ENCODE results near the gene UBAP1L.

The UBAP1L gene

DNA sequence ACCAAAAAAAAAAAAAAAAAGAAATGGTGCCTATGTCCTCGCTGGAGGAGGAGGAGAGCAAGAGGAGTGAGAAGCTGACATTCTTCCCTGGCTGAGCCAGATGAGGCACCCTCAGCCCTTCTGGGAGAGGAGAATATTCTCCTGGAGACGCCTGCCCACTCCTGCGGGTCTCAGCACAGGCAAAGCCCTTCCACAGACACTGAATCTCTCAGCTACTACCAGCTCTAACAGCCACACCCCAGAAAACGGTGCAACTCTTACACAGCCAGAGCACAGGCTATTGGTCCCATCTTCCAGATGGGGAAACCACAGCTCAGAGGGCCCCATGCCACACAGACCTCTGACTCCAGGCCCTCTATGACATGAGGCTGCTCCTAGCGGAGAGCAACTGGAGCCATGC lies 52.9 kb downstream of the UBAP1L start:
- Histone ChIP-seq H3K4me1 (ENCODE audit: insufficient read depth, low read length) (peaks cover 19% of the 10 kb centered on the region), H3K27me3 (ENCODE audit: insufficient read depth, low read length) (no peaks in the 10 kb centered on the region), H3K4me3 (ENCODE audit: low read length) (no peak overlapping the region), H3K27ac (ENCODE audit: low read depth, low read length) (no peak overlapping the region), H3K9me3 (ENCODE audit: insufficient read depth, low read depth, low read length) (no peaks in the 10 kb centered on the region), H3K36me3 (ENCODE audit: insufficient read depth, low read length) (peaks cover 4% of the 10 kb centered on the region; the same call in 1 of the 2 replicates), H3K9ac (ENCODE audit: low read depth, low read length) (no peak overlapping the region)
- WGBS: 89% methylated on average over 5 of the region's 5 CpGs

DNA sequence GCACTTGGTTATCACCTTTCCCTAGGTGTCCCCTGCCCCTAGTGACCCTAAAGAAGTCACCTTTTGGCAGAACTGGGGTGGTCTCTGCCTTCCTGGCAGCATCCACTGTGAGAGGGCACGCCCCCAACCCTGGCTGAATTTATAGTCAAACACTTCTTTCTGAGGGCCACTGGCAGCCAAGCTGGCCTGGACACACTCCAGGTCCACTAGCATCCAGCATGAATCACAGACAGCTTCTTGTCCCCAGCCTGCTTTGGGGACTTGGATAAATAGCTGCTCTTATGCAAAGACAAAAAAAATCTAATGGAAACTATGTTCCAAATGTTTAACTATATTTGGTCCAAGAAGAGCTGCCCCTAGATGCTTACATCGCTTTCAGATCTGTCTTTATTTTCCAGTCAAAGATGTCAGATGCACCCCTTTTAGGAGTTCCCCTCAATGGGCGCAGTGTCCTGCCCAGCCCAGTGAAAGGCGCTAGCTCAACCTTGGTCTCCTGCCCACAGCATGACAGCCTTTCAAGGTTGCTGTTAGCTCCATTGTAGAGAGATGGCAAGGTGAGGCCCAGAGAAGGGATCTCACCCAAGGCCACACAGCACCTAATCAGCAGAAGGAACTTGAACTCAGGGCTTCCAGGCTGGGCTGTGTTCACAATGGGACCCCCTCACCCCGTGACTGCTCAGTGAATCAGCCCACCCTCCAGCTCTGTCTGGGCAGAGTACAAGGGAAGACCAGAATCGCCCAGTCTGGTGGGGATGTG lies 54.2 kb downstream of the UBAP1L start:
- Histone ChIP-seq H3K27me3 (ENCODE audit: insufficient read depth, low read length) (no peaks in the 10 kb centered on the region), H3K27ac (ENCODE audit: low read depth, low read length) (no peak overlapping the region), H3K36me3 (ENCODE audit: insufficient read depth, low read length) (peaks cover 4% of the 10 kb centered on the region; the same call in 1 of the 2 replicates), H3K9ac (ENCODE audit: low read depth, low read length) (no peak overlapping the region), H3K9me3 (ENCODE audit: insufficient read depth, low read depth, low read length) (no peaks in the 10 kb centered on the region), H3K4me1 (ENCODE audit: insufficient read depth, low read length) (peaks cover 8% of the 10 kb centered on the region; the same call in 1 of the 2 replicates), H3K4me3 (ENCODE audit: low read length) (no peak overlapping the region)
- 95% methylated on average over 6 of the region's 6 CpGs for WGBS

DNA sequence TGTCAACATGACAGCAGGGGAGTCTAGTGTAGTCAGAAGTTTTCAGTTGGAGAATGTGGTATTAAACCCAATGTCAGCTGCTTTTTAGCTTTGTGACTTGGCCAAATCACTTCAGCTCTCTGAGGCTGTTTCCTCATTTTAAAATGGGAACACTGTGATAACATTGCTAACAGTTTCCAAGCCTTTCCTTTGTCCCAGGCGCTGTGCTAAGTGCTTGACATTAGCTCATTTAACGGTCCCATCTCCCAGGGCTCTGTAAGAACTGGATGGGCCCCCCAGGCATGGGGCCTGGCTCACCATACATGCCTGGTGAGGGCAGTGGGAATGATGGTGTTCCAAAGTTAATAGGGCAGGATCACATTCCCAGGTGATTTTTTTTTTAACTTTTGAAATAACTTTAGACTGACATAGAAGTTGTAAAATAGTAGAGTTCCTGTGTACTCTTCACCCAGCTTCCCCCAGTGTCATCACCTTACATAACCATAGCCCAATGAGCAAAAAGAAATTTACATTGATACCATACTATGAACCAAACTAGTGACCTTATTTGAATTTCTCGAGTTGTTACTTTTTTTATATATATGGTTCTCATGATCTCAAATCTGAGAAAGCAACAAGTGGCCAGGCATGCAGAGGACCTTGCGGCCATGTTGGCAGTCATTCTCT lies 54.9 kb downstream of the UBAP1L start:
- H3K36me3 ChIP-seq (ENCODE audit: insufficient read depth, low read length): peaks cover 4% of the 10 kb centered on the region; the same call in 1 of the 2 replicates
- H3K27me3 ChIP-seq (ENCODE audit: insufficient read depth, low read length): no peaks in the 10 kb centered on the region
- no peak overlapping the region for H3K27ac ChIP-seq (ENCODE audit: low read depth, low read length)
- H3K4me3 ChIP-seq (ENCODE audit: low read length): no peak overlapping the region
- peaks cover 3% of the 10 kb centered on the region; the same call in 1 of the 2 replicates for H3K4me1 ChIP-seq (ENCODE audit: insufficient read depth, low read length)
- no peak overlapping the region for H3K9ac ChIP-seq (ENCODE audit: low read depth, low read length)
- WGBS: 96% methylated on average over 4 of the region's 4 CpGs
- H3K9me3 ChIP-seq (ENCODE audit: insufficient read depth, low read depth, low read length): no peaks in the 10 kb centered on the region

DNA sequence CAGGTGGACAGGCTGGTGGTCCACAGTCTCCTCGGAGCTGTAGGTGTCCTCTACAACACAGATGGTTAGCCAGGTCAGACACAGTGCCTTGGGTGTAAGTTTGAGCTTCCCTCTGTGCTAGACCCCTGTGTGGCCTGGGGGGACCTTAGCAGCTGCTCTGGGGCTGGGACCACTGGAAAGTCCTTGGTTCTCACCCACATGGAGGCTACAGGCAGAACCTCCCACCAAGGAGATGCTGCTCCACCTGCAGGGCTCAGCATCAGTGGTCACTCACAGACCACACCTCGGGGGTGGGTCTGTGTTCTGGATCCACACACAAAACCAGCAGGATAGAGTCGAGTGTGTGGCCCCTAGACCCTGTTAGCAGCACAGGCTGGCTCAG lies 55.6 kb downstream of the UBAP1L start:
- no peaks in the 10 kb centered on the region for H3K4me1 ChIP-seq (ENCODE audit: insufficient read depth, low read length)
- H3K36me3 ChIP-seq (ENCODE audit: insufficient read depth, low read length): peaks cover 4% of the 10 kb centered on the region; the same call in 1 of the 2 replicates
- no peak overlapping the region for H3K9ac ChIP-seq (ENCODE audit: low read depth, low read length)
- H3K27me3 ChIP-seq (ENCODE audit: insufficient read depth, low read length): no peaks in the 10 kb centered on the region
- H3K4me3 ChIP-seq (ENCODE audit: low read length): no peak overlapping the region
- no peaks in the 10 kb centered on the region for H3K9me3 ChIP-seq (ENCODE audit: insufficient read depth, low read depth, low read length)
- 93% methylated on average over 3 of the region's 3 CpGs for WGBS
- no peak overlapping the region for H3K27ac ChIP-seq (ENCODE audit: low read depth, low read length)

DNA sequence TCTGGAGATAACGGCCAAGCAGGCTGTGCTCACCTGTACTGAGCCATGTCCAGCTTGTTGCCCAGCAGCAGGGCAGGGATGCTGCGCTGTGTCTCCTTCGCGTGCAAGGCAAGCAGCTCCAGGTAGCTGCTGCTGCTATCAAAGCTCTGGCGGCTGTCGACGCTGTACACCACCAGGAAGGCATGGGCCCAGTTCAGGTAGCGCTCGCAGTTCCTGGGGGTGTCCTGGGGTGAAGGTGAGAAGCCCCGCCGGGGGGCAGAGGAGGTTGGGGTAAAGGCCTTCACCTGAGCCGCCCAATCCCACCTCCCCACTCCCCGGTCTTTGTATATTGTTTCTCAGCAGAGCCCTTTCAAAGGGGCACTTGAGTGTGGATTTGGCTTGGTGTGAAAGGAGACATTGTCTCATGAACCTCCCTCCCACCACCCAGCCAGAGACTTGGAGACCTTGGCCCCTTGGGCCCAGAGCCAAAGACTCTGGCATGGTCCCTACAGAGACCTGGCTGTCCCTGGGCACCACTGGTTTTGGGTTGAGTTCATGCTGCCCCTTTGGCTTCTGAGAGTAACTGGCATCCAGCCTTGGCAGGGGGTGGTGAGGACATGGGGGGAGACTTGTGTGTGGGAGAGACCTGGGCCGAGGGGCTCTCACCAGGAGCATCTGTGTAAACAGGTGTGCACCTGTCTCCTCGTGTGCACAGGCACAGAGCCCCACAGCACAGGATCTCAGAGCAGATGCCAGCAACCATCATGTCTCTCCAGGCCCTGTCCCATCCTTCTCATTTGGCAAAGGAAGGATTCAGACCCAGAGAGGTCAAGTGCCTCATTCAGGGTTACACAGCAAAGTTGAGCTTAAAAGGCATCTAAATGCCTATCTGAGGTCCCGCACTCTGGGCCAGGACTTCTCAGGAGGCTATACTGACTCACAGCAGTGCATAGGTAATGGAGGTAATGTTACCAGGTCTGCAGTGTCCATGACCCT lies 56.3 kb downstream of the UBAP1L start:
- no peak overlapping the region for H3K4me3 ChIP-seq (ENCODE audit: low read length)
- no peaks in the 10 kb centered on the region for H3K4me1 ChIP-seq (ENCODE audit: insufficient read depth, low read length)
- H3K27ac ChIP-seq (ENCODE audit: low read depth, low read length): no peak overlapping the region
- H3K36me3 ChIP-seq (ENCODE audit: insufficient read depth, low read length): peaks cover 4% of the 10 kb centered on the region; the same call in 1 of the 2 replicates
- no peak overlapping the region for H3K9ac ChIP-seq (ENCODE audit: low read depth, low read length)
- 95% methylated on average over 16 of the region's 16 CpGs for WGBS
- H3K9me3 ChIP-seq (ENCODE audit: insufficient read depth, low read depth, low read length): no peaks in the 10 kb centered on the region
- no peaks in the 10 kb centered on the region for H3K27me3 ChIP-seq (ENCODE audit: insufficient read depth, low read length)

DNA sequence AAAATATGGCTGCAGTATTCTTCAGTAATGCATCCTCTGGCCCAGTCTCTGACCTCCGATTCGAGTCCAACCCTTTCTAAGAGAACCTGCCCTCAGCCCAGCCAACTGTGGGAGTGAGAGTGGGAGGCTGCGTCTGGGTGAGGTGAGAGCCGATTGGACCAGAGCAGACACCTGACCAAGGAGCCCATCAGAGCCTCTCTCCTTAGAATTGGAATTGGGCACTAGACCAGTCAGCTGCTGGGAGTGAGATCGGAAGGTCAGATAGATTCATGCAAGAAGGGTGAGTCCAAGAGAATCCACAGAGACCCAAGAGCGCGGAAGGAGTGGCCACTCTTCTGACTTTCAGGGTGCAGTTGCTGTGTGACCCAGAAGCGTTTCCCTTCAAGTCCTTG lies 57.5 kb downstream of the UBAP1L start:
- Histone ChIP-seq H3K36me3 (ENCODE audit: insufficient read depth, low read length) (peaks cover 4% of the 10 kb centered on the region; the same call in 1 of the 2 replicates), H3K27me3 (ENCODE audit: insufficient read depth, low read length) (no peaks in the 10 kb centered on the region), H3K9ac (ENCODE audit: low read depth, low read length) (no peak overlapping the region), H3K4me3 (ENCODE audit: low read length) (no peak overlapping the region), H3K9me3 (ENCODE audit: insufficient read depth, low read depth, low read length) (no peaks in the 10 kb centered on the region), H3K27ac (ENCODE audit: low read depth, low read length) (no peak overlapping the region), H3K4me1 (ENCODE audit: insufficient read depth, low read length) (no peaks in the 10 kb centered on the region)
- 93% methylated on average over 8 of the region's 8 CpGs for WGBS

DNA sequence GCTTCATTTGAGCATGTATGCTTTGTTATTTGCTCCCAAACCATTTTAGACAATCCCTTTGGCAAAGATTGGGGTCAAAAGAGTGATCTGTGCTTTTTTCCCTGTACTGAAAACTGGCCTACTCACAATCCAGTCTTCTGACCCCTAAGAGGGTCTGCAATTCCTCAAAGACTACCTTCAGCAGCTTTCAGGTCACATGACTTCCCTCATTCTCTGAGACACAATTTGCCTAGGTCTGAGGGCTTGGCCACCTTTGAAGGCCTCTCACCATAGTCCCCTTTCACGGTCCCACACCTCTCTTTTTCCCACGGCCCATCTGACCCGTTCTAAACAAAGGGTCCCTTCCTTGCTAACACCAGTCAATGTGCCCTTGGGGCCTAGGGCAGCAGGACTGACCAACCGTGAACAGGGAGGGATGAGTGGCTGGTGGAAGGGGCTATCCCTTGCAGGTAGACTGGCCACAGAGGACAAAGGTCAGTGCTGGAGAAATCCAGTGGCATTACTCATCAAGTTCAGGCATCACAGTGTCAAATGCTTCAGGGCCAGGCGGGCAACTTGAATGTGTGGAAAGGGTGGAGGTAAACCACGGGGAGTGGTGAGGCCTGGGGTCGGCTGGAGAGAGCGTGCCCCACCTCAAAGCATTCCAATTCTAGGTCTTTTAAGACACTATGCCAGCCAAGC lies 58.0 kb downstream of the UBAP1L start:
- no peaks in the 10 kb centered on the region for H3K9me3 ChIP-seq (ENCODE audit: insufficient read depth, low read depth, low read length)
- 85% methylated on average over 8 of the region's 8 CpGs for WGBS
- H3K9ac ChIP-seq (ENCODE audit: low read depth, low read length): no peak overlapping the region
- no peaks in the 10 kb centered on the region for H3K4me1 ChIP-seq (ENCODE audit: insufficient read depth, low read length)
- no peak overlapping the region for H3K27ac ChIP-seq (ENCODE audit: low read depth, low read length)
- no peak overlapping the region for H3K4me3 ChIP-seq (ENCODE audit: low read length)
- H3K36me3 ChIP-seq (ENCODE audit: insufficient read depth, low read length): peaks cover 4% of the 10 kb centered on the region; the same call in 1 of the 2 replicates
- no peaks in the 10 kb centered on the region for H3K27me3 ChIP-seq (ENCODE audit: insufficient read depth, low read length)

DNA sequence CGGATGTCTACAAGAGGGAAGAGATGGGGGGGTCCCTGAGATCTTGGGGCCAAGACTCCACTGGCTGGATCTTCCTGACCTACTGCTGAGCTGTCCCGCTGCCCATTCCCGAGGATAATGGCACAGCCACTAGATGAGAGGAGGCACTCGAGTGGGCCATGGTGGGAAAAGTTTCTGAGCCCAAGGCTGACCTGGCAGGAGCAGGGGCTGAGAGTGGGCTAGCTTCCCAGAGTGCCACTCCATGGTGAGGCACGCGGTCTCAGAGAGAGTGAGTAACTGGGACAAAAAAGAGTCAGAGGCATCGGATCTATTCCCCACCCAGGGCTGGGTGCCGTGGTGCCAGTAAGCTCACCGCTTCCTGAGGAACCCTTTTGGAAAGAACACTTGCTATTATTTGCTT lies 58.9 kb downstream of the UBAP1L start:
- no peak overlapping the region for H3K9ac ChIP-seq (ENCODE audit: low read depth, low read length)
- WGBS: 92% methylated on average over 9 of the region's 9 CpGs
- H3K27me3 ChIP-seq (ENCODE audit: insufficient read depth, low read length): no peaks in the 10 kb centered on the region
- H3K4me1 ChIP-seq (ENCODE audit: insufficient read depth, low read length): no peaks in the 10 kb centered on the region
- no peak overlapping the region for H3K27ac ChIP-seq (ENCODE audit: low read depth, low read length)
- peaks cover 4% of the 10 kb centered on the region; the same call in 1 of the 2 replicates for H3K36me3 ChIP-seq (ENCODE audit: insufficient read depth, low read length)
- H3K4me3 ChIP-seq (ENCODE audit: low read length): no peak overlapping the region
- no peaks in the 10 kb centered on the region for H3K9me3 ChIP-seq (ENCODE audit: insufficient read depth, low read depth, low read length)

DNA sequence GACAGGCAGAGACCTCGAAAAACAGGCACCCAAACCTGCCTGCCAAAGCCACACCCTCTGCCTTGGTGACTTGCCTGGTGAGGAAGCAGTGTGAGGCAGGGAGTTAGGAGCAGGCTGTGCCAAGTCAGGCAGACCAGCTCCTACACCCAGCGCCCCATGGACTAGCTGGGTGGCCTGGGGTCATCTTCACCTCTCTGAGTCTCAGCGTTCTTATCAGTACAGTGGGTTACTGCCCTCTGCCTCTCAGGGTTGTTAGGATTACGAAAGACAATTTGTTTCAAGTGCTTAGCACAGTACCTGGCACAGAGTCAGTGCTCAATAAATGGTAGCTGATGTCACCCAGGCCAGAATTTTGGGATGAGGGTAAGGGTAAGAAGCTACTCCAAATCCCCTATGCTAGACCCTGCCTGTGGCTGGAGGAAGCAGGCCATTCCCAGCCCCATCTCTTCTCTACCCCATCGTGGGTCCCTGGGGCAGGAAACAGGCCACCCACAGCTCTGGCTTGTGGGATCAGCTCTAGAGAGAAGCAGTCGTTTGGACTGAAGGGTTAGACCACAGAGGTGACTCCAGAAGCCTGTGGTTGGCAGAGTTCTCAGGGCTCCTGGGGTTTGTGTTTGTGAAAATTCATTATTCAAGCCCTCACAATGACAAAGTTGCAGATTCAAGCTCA lies 59.7 kb downstream of the UBAP1L start:
- no peak overlapping the region for H3K9ac ChIP-seq (ENCODE audit: low read depth, low read length)
- 89% methylated on average over 6 of the region's 6 CpGs for WGBS
- H3K36me3 ChIP-seq (ENCODE audit: insufficient read depth, low read length): peaks cover 4% of the 10 kb centered on the region; the same call in 1 of the 2 replicates
- no peaks in the 10 kb centered on the region for H3K4me1 ChIP-seq (ENCODE audit: insufficient read depth, low read length)
- H3K27me3 ChIP-seq (ENCODE audit: insufficient read depth, low read length): no peaks in the 10 kb centered on the region
- H3K27ac ChIP-seq (ENCODE audit: low read depth, low read length): no peak overlapping the region
- H3K4me3 ChIP-seq (ENCODE audit: low read length): no peak overlapping the region
- no peaks in the 10 kb centered on the region for H3K9me3 ChIP-seq (ENCODE audit: insufficient read depth, low read depth, low read length)

Measured in HUES64 (cell line).